ENCODE results near the gene UBE2H.
A peak's percentile ranks its signal among the peaks of the same experiment; 100 is the strongest.

The UBE2H gene

DNA sequence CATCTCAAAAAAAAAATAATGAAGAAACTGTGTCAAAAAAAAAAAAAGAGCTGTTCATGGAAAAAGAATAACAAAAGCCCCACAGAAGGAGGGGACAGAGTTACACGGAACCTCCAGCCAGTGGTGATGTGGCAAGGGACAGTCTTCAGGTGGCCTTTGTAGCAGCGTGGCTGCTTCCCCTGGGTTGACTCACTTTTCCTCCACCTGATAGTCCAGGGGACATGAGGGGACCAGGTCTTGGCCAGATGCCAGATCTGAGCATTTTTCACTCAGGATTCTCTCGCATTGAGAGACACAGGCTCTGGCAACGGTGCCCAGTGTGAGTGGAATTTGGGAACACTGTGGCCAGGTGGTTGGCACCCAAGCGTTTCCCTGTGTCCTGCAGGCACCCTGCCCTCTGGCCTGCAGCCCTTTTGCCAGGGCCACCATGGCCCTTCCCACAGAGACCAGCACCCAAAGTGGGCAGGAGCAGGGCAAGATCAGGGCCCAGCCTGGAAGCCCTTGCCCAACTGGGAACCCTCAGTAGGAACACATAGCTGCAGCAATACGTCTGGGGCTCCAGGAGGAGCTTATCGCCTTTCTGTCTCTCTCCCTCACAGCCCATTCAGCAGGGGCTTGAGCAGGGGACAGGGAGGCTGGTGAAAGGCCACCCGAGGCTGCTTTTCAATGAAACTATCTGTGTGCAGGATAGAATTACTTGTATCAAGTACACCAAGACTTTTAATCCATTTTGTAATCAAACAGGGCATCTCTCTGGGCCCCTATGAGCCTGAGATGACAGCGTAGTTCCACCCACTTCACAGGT lies 159.1 kb downstream of the UBE2H start:
- no peak for DNase-seq (ENCODE audit: low read depth)
- no peak overlapping the region for H3K4me3 ChIP-seq (ENCODE audit: control insufficient read depth, low read depth, low read length)
- TF ChIP-seq, protein P1, sequence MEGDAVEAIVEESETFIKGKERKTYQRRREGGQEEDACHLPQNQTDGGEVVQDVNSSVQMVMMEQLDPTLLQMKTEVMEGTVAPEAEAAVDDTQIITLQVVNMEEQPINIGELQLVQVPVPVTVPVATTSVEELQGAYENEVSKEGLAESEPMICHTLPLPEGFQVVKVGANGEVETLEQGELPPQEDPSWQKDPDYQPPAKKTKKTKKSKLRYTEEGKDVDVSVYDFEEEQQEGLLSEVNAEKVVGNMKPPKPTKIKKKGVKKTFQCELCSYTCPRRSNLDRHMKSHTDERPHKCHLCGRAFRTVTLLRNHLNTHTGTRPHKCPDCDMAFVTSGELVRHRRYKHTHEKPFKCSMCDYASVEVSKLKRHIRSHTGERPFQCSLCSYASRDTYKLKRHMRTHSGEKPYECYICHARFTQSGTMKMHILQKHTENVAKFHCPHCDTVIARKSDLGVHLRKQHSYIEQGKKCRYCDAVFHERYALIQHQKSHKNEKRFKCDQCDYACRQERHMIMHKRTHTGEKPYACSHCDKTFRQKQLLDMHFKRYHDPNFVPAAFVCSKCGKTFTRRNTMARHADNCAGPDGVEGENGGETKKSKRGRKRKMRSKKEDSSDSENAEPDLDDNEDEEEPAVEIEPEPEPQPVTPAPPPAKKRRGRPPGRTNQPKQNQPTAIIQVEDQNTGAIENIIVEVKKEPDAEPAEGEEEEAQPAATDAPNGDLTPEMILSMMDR (conservative IDR thresholded peaks at IDR 0.05; ENCODE audit: control insufficient read depth, insufficient read depth, low read depth, low read length): no peak

DNA sequence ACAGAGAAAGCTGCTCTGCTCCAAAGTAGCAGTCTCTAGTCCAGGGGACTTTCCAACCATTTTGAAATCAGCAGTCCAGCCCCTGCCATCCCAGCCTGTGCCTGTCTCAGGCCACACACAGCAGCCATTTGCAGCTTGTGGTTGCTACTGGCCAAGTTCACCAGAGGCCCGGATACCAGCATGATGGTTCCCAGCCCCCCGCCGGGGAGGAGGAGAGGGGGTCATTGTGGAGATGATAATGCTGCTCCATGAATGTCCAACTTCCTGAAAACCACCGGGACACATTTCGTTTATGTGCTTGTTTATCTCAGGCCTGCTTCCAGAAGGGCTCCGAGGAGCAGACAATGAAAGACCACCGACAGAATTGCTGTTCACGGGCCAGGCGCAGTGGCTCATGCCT lies 160.0 kb downstream of the UBE2H start:
- H3K4me3 ChIP-seq (ENCODE audit: control insufficient read depth, low read depth, low read length): no peak overlapping the region
- TF ChIP-seq, protein P1 (conservative IDR thresholded peaks at IDR 0.05; ENCODE audit: control insufficient read depth, insufficient read depth, low read depth, low read length): no peak
- no peak for DNase-seq (ENCODE audit: low read depth)

DNA sequence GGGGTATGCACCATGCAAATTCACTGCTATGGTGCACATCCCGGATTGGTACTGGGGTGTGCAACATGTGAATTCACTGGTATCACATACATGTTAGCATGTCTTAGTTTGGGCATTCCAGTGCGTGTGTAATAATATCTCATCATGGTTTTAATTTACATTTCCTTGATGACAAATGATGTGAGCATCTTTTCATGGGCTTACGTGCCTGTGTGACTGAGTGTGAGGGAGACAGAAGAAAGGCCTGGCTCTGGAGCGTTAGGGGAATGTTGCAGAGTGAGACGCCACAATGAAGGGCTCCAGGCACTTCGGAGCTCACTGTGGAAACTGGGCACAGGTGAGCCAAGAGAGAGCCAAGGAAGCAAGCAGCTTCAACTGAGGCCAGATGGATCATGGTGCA lies 162.6 kb downstream of the UBE2H start:
- DNase-seq (ENCODE audit: low read depth): peak; percentile 34
- TF ChIP-seq, protein P1 (conservative IDR thresholded peaks at IDR 0.05; ENCODE audit: control insufficient read depth, insufficient read depth, low read depth, low read length): no peak
- no peak overlapping the region for H3K4me3 ChIP-seq (ENCODE audit: control insufficient read depth, low read depth, low read length)

DNA sequence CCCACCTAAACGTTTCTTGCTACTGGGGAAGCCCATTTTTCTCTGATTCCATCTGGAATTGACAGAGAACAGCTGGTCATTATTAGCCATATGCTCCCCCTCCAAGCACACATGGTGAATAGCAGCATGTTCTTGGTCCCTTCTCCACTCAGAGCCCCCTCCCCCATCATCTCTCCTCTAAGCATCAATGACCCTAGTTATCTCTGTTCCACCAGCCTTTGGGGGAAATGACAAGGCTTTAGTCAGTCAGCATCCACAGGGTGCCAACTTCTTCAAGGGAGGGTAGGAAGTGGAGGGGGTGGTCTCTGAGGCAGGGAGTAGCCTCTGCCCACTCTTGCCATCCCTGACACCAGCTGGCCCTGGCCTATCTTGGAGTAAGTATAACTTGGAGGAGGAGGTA lies 163.1 kb downstream of the UBE2H start:
- DNase-seq (ENCODE audit: low read depth): no peak
- TF ChIP-seq, protein P1 (conservative IDR thresholded peaks at IDR 0.05; ENCODE audit: control insufficient read depth, insufficient read depth, low read depth, low read length): no peak
- H3K4me3 ChIP-seq (ENCODE audit: control insufficient read depth, low read depth, low read length): no peak overlapping the region

DNA sequence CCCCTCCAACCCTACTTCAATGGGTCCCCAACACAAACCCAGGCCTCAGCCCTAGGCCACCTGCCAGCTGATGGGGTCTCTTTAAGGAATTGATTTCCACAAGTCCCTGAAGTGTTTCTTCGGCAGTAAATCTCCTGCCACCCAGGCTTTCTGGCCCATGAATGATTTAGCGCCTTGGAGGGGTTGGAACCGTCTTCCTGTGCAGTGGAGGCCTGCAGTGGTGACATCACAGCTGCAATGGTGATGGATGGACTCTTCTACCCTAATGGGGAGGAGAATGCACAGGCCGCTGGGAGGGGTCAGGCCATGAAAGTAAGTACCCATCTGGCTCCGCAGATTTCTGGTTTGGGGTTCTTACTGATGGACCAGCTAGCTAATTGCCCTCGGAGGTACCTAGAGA lies 163.8 kb downstream of the UBE2H start:
- TF ChIP-seq, protein P1 (conservative IDR thresholded peaks at IDR 0.05; ENCODE audit: control insufficient read depth, insufficient read depth, low read depth, low read length): no peak
- DNase-seq (ENCODE audit: low read depth): no peak

DNA sequence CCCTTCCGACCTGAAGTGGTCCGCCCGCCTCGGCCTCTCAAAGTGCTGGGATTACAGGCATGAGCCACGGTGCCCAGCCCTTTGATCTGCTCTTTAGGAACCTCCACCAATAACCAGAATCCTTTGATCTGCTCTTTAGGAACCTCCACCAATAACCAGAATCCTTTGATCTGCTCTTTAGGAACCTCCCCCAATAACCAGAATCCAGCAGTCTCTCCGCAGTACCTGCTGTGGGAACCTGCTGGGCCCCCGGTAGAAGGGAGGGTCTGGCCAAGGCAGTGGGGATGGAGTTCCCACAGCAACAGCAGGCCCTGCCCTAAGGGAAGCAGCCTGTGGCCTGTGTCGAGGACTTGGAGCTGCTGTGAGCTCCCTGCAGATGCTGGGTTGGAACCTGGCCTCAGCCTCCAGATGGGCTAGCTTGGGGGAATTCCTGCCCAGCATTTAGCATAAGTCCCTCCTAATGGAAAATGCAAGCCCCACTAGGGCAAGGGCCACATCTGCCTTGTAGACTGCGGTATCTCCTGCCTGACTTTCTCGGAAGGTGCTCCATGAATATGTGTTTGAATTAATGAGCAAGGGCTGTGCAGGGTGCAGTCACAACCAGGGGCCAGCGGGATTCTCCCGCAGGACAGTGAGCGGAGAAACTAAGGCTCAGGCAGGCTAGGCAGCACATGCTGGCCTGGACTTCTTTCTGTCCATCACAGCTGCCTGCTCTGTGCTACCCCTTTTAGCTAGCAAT lies 165.8 kb downstream of the UBE2H start:
- TF ChIP-seq, protein P1 (conservative IDR thresholded peaks at IDR 0.05; ENCODE audit: control insufficient read depth, insufficient read depth, low read depth, low read length): no peak
- no peak overlapping the region for H3K4me3 ChIP-seq (ENCODE audit: control insufficient read depth, low read depth, low read length)
- DNase-seq (ENCODE audit: low read depth): no peak

More for the DNA sequence above, 163.8 kb downstream of the UBE2H start:
- H3K4me3 ChIP-seq (ENCODE audit: control insufficient read depth, low read depth, low read length): no peak overlapping the region

Data from fibroblast of mammary gland (primary cell).